GM12878 (cell line): ENCODE data around the gene ZNF581. TPM values are rescaled to one million over a fixed set of nuclear protein-coding genes. Genes with fewer than 3 reads are reported as not detected.

Experiments used
- ATAC-seq: fragments of 200-7000 bp; cut with Tn5 transposase; 3 replicates; pipeline ENCODE4 v1.9.1; 2020; ENCODE audit warnings: mild to moderate bottlenecking, moderate library complexity
- BruUV-seq: library from RNA; stranded (reverse); fragments of 400-500 nt; replicated peaks from 2 replicates; lab custom pipeline; 2021; lab: Mats Ljungman, UMichigan
- CTCF ChIA-PET: fragments of 300-600 bp; sonication (Branson Sonifier 250); formaldehyde crosslinking; extraction: SDS; loops from one replicate; lab custom pipeline; 2021; ENCODE audit warnings: inconsistent platforms; lab: Yijun Ruan, JAX
- POLR2A ChIA-PET: fragments of 350-600 bp; formaldehyde crosslinking; extraction: SDS; loops from one replicate; lab custom pipeline; 2021; ENCODE audit warnings: inconsistent platforms; lab: Charles Lee
- RAD21 ChIA-PET: fragments of 300-600 bp; sonication (Branson Sonifier 250); formaldehyde crosslinking; loops from one replicate; lab custom pipeline; 2023; ENCODE audit warnings: antibody characterized with exemption; ENCODE audit not compliant: unreplicated experiment; lab: Charles Lee
- SMC1A ChIA-PET: fragments of 300-600 bp; sonication (Branson Sonifier 250); formaldehyde crosslinking; loops from one replicate; lab custom pipeline; 2023; ENCODE audit not compliant: unreplicated experiment, uncharacterized antibody; lab: Charles Lee
- DNase-seq: peaks from one replicate; pipeline ENCODE4 v3.0.0-alpha.2; 2011; ENCODE audit warnings: low read depth, low spot score
- FAIRE-seq: peaks from 3 replicates; lab custom pipeline; 2011; peaks lifted over from hg19 to GRCh38; lab: Jason Lieb, UNC
- H2AFZ ChIP-seq: 2 replicates; pipeline ENCODE4 v1.6.0; 2011; ENCODE audit warnings: low read depth, low read length, control low read depth; ENCODE audit not compliant: control insufficient read depth
- H3K27ac ChIP-seq: 2 replicates; pipeline ENCODE4 v1.5.1; 2011; ENCODE audit warnings: control low read depth; ENCODE audit not compliant: control insufficient read depth, insufficient read depth
- H3K27me3 ChIP-seq, 2 experiments: replicated peaks in 1 of 2; 2 replicates each; pipeline versions ENCODE4 v1.6.0 to v1.6.1; 2011; ENCODE audit warnings: low read length in 1 of 2; ENCODE audit not compliant: control insufficient read depth in 2 of 2, insufficient read depth in 2 of 2
- H3K36me3 ChIP-seq, 2 experiments: 2 replicates each; pipeline ENCODE4 v1.5.1; 2011; ENCODE audit warnings: low read length in 1 of 2; ENCODE audit not compliant: control insufficient read depth in 2 of 2, insufficient read depth in 2 of 2
- H3K4me1 ChIP-seq: 2 replicates; pipeline ENCODE4 v1.6.1; 2011; ENCODE audit warnings: mild to moderate bottlenecking, low read length, moderate library complexity, mixed read lengths; ENCODE audit not compliant: control insufficient read depth, insufficient read depth
- H3K4me2 ChIP-seq: 2 replicates; pipeline ENCODE4 v1.6.0; 2011; ENCODE audit warnings: control low read depth; ENCODE audit not compliant: control insufficient read depth, insufficient read depth
- H3K4me3 ChIP-seq: fragments of 200-600 bp; sonication (generic); 2 replicates; pipeline ENCODE4 v1.5.1; 2016
- H3K79me2 ChIP-seq: 2 replicates; pipeline ENCODE4 v1.6.0; 2011; ENCODE audit warnings: low read length; ENCODE audit not compliant: control insufficient read depth, insufficient read depth
- H3K9ac ChIP-seq: 2 replicates; pipeline ENCODE4 v1.8.0; 2011; ENCODE audit warnings: low read length, control low read depth, mixed read lengths; ENCODE audit not compliant: control insufficient read depth, insufficient read depth
- H3K9me3 ChIP-seq: replicated peaks from 3 replicates; pipeline ENCODE4 v1.5.1; 2011; ENCODE audit warnings: mild to moderate bottlenecking, low read length; ENCODE audit not compliant: control insufficient read depth, insufficient read depth
- H4K20me1 ChIP-seq: 2 replicates; pipeline ENCODE4 v1.6.0; 2011; ENCODE audit not compliant: control insufficient read depth, insufficient read depth
- BCL11A ChIP-seq: IDR thresholded peaks from 2 replicates; pipeline ENCODE4 v1.6.1; 2011; ENCODE audit warnings: low read depth, low read length
- DPF2 ChIP-seq: fragments of 450-650 bp; IDR thresholded peaks from 2 replicates; pipeline ENCODE4 v1.6.1; 2017; ENCODE audit warnings: mild to moderate bottlenecking
- FOS ChIP-seq: IDR thresholded peaks from 3 replicates; pipeline ENCODE4 v1.6.1; 2011; ENCODE audit warnings: borderline replicate concordance; ENCODE audit not compliant: insufficient read length; ENCODE audit errors: extremely low read depth
- JUNB ChIP-seq: IDR thresholded peaks from 2 replicates; pipeline ENCODE4 v1.6.1; 2016; ENCODE audit warnings: antibody characterized with exemption, mild to moderate bottlenecking
- MEF2B ChIP-seq: fragments of 450-650 bp; IDR thresholded peaks from 2 replicates; pipeline ENCODE4 v1.6.1; 2018; ENCODE audit warnings: mild to moderate bottlenecking, moderate library complexity; ENCODE audit not compliant: partially characterized antibody, poor library complexity, severe bottlenecking
- POLR2A ChIP-seq: IDR thresholded peaks from 2 replicates; pipeline ENCODE4 v1.6.1; 2011; ENCODE audit warnings: low read depth, mild to moderate bottlenecking, low read length
- RBBP5 ChIP-seq: fragments of 200-600 bp; sonication (generic); conservative IDR thresholded peaks from 2 replicates; pipeline ENCODE4 v1.6.1; 2016
- SUZ12 ChIP-seq: fragments of 200-600 bp; sonication (generic); IDR thresholded peaks from one replicate; pipeline ENCODE4 v1.6.1; 2018; ENCODE audit warnings: antibody characterized with exemption, mild to moderate bottlenecking; ENCODE audit not compliant: unreplicated experiment
- TAF1 ChIP-seq: IDR thresholded peaks from 2 replicates; pipeline ENCODE4 v1.6.1; 2011; ENCODE audit warnings: mild to moderate bottlenecking, low read depth, low read length, borderline replicate concordance
- YY1 ChIP-seq: IDR thresholded peaks from 2 replicates; pipeline ENCODE4 v1.6.1; 2011; ENCODE audit warnings: low read depth, mild to moderate bottlenecking, low read length
- WGBS: methylation state at CpG from one replicate; pipeline ENCODE4 v1.1.6; 2016; ENCODE audit warnings: low lambda C conversion rate; ENCODE audit not compliant: insufficient replicate concordance, insufficient coverage; ENCODE audit errors: missing lambda C conversion rate; 5-methylcytosine and 5-hydroxymethylcytosine counted together
- in situ Hi-C: fragments of 300-500 bp; cut with MboI; formaldehyde crosslinking; loops from 9 replicates; pipeline ENCODE4 v1.14.3; 2018; ENCODE audit warnings: mixed read lengths
- intact Hi-C: fragments of 100-400 bp; cut with micrococcal nuclease; formaldehyde crosslinking; loops from one replicate; pipeline ENCODE4 v1.14.2; 2022; ENCODE audit not compliant: unreplicated experiment
- polyA plus RNA-seq, 11 experiments: library from polyadenylated mRNA; depleted of rRNA in 4 of 11; unstranded in 6 of 11; stranded (reverse) in 5 of 11; fragments of >200 nt; fragmentation: Nextera tagmentation in 4 of 11; fragmentation: Illumina TruSeq in 1 of 11; extraction: Ambion mirVana in 4 of 11; extraction: Trizol in 1 of 11; gene quantifications; 1 replicate in 1 of 11; 2 replicates in 10 of 11; pipeline versions ENCODE4 v1.2.1 to v1.2.3, GENCODE V29; 2011 to 2016; ENCODE audit warnings: inconsistent platforms in 2 of 11, missing spikeins in 2 of 11, low read depth in 1 of 11
- total RNA-seq, 4 experiments: library from RNA; depleted of rRNA in 3 of 4; stranded (reverse); fragments of >200 nt in 3 of 4; fragmentation: Illumina TruSeq in 1 of 4; extraction: Trizol in 1 of 4; gene quantifications; 2 replicates each; pipeline versions ENCODE4 v1.2.1 to v1.2.3, GENCODE V29; 2013 to 2021
- TF ChIP-seq, protein P1 (sequence below): IDR thresholded peaks from 2 replicates; pipeline ENCODE4 v1.6.1; 2012; ENCODE audit warnings: low read depth, low read length, improper control_type of control experiment

Gene ZNF581
- total and polyA plus RNA-seq, 10 of the 15 experiments (the other 5 are each of a cell fraction or from before 2014, with no cell fraction given): 4.7 to 45.4 (median 22.2) TPM

DNA sequence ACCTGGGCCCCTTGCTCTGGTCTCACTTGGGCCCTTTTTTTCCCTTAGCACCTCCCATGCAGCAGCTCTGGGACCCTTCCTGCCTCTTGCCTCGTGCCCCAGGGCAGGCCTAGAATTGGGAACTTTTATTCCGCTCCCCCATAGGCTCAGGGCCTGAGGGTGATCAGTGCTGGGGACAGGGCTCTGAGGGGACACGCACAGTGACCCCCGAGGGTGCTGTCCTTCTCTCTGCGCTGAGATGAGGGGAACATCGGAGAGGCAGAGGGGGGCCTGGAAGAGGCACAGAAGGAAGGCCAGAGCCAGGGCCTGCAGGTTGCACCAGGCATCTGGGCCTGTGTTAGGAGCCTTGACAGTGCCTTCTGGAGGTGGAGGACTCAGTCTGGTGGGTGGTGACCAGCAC, 42.3 kb downstream of the ZNF581 start (continued):
- TF ChIP-seq SUZ12: no peak
- no peak for TF ChIP-seq JUNB
- TF ChIP-seq DPF2: no peak
- TF ChIP-seq YY1: no peak
- TF ChIP-seq BCL11A: no peak
- no peak for TF ChIP-seq FOS
- TF ChIP-seq, protein P1, sequence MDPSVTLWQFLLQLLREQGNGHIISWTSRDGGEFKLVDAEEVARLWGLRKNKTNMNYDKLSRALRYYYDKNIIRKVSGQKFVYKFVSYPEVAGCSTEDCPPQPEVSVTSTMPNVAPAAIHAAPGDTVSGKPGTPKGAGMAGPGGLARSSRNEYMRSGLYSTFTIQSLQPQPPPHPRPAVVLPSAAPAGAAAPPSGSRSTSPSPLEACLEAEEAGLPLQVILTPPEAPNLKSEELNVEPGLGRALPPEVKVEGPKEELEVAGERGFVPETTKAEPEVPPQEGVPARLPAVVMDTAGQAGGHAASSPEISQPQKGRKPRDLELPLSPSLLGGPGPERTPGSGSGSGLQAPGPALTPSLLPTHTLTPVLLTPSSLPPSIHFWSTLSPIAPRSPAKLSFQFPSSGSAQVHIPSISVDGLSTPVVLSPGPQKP: no peak
- TF ChIP-seq RBBP5: no peak
- TF ChIP-seq TAF1: no peak

DNA sequence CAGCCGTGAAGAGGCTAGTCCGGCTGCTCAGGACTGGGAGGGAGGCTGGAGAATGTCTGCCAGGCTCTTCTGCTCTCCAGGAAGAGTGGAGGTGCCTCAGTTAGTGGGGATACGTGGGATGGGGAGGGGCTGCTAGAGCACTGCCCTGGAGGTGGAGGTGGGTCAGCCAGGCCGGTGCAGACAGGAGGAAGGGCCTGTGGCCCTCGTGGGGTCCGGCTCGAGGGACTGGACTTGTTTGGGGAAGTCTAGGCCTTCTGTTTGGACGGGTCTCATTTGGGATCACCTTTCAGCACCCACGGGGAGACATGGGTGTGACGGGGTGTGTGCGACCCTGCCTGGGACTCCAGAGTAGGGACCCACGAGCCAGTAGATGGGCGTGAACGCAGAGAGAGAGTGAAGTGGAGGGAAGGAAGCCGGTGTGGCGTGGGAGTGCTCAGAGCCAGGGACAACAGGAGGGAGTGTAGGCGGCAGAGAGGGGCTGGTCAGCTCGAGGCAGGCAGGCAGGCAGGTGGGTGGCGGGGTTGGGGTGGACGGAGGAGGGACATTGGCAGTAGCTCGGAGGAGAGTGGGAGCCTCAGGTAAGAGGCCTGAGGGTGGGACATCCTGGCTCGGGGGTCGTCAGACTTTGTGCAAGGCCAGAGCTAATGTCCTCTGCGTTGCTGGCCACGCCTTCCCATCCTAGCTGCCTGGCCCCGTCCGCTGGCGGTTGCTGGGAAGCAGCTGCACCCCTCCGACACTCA, 43.0 kb downstream of the ZNF581 start:
- Histone ChIP-seq H3K27me3 (no peaks in the 10 kb centered on the region), H3K4me2 (no peak overlapping the region), H4K20me1 (peaks cover 12% of the 10 kb centered on the region), H2AFZ (no peak overlapping the region), H3K79me2 (peaks cover 8% of the 10 kb centered on the region), H3K4me1 (no peaks in the 10 kb centered on the region), H3K9me3 (no peaks in the 10 kb centered on the region), H3K36me3 (peaks cover 20 to 36% of the 10 kb centered on the region in 2 experiments), H3K4me3 (no peak overlapping the region), H3K9ac (no peak overlapping the region), H3K27ac (no peak overlapping the region)
- ATAC-seq (no peak), FAIRE-seq (no peak), DNase-seq (no peak)
- WGBS: 84% methylated on average over 24 of the region's 29 CpGs
- in situ Hi-C loops (no loop called here), intact Hi-C loops (no loop called here)
- RAD21 ChIA-PET: no interaction called here
- TF ChIP-seq MEF2B: no peak
- peak; percentile 8; the same call in 1 of the 2 replicates for TF ChIP-seq POLR2A
- CTCF ChIA-PET: no interaction called here
- POLR2A ChIA-PET: no interaction called here
- SMC1A ChIA-PET: no interaction called here
- no TSS peak for BruUV-seq
